AG10803 (cell line): Measurements from ENCODE around the gene PMPCB.
A peak's percentile ranks its signal among the peaks of the same experiment; 100 is the strongest.
"Not testable (repeated sequence)": the region's sequence is repeated elsewhere in the genome, so short reads cannot be mapped to it uniquely, and the experiment has no call there.

Experiments used
- DNase-seq: peaks from one replicate; pipeline ENCODE4 v3.0.0; 2010; ENCODE audit warnings: low read depth
- H3K4me3 ChIP-seq: 2 replicates; pipeline ENCODE4 v1.5.1; 2011; ENCODE audit warnings: mild to moderate bottlenecking, low read length, control low read depth
- TF ChIP-seq, protein P1 (sequence below): conservative IDR thresholded peaks from 2 replicates; pipeline ENCODE4 v1.5.1; 2011; ENCODE audit warnings: mild to moderate bottlenecking, low read length, control low read depth, inconsistent platforms

PMPCB gene, protein sequence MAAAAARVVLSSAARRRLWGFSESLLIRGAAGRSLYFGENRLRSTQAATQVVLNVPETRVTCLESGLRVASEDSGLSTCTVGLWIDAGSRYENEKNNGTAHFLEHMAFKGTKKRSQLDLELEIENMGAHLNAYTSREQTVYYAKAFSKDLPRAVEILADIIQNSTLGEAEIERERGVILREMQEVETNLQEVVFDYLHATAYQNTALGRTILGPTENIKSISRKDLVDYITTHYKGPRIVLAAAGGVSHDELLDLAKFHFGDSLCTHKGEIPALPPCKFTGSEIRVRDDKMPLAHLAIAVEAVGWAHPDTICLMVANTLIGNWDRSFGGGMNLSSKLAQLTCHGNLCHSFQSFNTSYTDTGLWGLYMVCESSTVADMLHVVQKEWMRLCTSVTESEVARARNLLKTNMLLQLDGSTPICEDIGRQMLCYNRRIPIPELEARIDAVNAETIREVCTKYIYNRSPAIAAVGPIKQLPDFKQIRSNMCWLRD

DNA sequence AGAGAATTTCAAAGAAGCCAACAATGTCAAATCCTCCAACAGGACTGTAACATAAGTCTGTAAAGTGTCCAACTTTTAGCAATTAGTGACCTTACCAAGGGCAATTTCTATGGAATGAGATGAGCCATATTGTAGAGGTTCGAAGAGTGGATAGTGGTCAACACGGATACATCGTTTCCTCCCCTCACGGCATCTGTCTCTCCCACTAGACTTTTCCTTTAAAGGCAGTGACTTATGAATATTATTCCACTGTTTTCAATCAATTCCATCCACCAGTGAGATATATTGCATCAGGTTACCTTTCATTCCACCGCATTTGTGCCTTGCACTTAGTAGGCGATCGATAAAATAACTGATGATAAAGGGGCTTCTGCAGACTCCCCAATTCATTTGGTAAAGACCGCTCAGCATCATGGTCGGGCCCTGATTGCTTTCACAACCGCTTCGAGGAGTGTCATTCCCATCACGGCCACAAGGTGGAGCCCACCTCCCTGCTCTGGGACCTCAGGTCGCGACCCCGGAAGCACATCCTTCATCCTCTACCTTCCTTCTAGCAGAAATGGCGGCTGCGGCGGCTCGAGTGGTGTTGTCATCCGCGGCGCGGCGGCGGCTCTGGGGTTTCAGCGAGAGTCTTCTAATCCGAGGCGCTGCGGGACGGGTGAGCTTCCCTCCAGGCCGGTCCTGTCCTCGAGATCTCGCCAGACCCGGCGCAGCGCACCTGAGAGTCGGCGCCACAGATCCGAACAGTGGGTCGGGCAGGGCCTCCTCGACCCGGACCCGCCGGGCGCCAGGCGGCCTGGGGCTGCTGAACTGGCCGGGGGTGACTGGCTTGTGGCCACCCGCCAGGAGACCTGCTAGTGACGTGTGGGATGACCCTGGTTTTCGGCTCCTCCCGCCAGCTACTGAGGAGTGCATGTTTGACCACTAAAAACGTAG is at the start of gene PMPCB:
Gene PMPCB (plus strand): TSS at position 535 of the 936 bp plus-strand sequence. CDS start 25 bp downstream, at position 560.
- TF ChIP-seq, protein P1, sequence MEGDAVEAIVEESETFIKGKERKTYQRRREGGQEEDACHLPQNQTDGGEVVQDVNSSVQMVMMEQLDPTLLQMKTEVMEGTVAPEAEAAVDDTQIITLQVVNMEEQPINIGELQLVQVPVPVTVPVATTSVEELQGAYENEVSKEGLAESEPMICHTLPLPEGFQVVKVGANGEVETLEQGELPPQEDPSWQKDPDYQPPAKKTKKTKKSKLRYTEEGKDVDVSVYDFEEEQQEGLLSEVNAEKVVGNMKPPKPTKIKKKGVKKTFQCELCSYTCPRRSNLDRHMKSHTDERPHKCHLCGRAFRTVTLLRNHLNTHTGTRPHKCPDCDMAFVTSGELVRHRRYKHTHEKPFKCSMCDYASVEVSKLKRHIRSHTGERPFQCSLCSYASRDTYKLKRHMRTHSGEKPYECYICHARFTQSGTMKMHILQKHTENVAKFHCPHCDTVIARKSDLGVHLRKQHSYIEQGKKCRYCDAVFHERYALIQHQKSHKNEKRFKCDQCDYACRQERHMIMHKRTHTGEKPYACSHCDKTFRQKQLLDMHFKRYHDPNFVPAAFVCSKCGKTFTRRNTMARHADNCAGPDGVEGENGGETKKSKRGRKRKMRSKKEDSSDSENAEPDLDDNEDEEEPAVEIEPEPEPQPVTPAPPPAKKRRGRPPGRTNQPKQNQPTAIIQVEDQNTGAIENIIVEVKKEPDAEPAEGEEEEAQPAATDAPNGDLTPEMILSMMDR = peak; percentile 94
- peak within 1 kb of the TSS; percentile 79 for H3K4me3 ChIP-seq

DNA sequence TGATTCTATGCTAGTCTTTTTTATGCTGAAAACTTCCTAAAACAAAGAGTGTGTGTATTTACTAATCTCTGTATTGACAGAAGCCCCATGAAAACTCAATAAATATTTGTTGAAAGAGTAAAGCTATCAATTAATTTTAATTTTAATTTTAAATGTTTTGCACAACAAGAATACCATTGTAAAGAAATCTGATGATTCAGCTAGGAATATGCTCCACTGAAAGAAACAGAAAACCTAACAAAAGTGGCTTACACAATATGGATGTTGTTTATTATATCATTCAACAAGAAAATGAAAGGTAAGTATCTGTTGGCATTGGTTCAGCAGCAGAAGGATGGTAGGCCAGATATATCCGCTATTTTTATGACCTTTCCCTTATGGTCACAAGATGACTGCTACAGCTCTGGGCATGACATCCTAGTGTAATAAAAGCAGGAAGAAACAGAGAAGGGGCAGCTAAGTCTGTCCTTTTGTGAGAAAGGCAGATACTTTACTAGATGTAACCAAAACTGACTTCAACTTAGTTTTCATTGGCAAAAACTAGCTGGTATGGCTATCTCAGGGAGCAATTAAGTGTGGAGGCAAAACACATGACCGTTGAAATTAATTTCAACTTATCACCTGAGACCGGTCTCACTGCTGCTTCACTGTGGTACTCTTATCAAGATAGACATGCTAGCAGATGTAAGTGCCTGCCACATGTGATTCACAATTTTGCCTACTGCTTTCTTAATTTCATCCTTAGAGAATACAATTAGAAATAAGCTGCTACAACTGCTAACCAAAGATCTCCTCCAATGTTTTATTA is 43.3 kb upstream of the PMPCB start:
- DNase-seq = not testable (repeated sequence)

More for the DNA sequence above, at the start of gene PMPCB:
- DNase-seq = peak; percentile 88

DNA sequence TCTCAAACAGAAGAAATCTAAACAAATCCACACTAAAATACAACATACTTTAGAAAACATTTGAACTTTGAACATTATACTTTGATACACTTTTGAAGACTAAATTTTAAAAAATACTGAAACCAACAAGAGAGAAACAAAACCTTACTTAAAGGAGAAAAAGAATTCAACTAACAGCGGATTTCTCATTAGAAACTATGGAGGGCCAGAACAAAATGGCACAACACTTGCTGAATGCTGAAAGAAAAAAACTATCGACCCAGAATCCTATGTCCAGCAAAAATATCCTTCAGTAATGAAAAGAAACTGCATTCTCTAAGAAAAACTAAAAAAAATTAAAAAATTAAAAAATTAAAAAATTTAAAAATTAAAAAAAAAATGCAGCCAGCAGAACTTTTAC is 33.2 kb upstream of the PMPCB start:
- H3K4me3 ChIP-seq, DNase-seq: not testable (repeated sequence)

More for the DNA sequence above, 43.3 kb upstream of the PMPCB start:
- not testable (repeated sequence) for H3K4me3 ChIP-seq

DNA sequence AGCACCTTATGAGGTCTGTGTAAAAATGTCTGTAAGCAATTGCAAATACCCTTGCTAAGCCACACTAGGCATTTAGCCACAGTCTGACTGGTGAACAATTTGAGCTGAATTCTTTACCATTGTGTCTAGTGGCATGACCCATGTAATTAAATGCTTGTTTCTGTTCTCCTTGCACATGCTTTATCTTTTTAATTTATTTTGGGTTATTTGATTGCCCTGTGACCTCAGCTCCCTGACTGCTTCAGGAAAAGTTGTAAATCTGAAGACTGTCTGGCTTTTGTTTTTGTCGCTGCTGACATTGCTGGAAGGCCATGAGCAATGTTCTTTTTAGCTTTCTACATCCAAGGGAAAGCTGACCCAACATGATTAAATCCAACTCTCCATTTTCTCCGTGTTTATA is 31.0 kb upstream of the PMPCB start:
- H3K4me3 ChIP-seq, DNase-seq: not testable (repeated sequence)

DNA sequence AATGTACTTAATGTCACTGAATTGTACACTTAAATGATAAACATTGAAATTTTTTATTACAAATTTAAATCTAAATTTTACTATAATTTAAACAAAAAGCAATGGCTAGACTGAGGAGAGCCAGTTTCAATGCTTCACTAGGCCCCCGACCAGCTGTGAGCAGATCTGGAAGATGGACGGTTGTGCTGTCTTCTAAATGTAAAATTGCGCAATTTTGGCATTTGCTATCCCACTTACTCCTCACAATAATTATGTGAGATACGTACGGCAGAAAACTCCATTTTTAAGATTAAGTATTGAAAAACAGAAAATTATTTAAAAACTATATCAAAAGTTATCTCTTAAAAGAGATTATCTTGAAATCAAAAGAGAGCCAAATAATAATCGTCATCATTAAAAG is 23.9 kb upstream of the PMPCB start:
- not testable (repeated sequence) for DNase-seq, H3K4me3 ChIP-seq

DNA sequence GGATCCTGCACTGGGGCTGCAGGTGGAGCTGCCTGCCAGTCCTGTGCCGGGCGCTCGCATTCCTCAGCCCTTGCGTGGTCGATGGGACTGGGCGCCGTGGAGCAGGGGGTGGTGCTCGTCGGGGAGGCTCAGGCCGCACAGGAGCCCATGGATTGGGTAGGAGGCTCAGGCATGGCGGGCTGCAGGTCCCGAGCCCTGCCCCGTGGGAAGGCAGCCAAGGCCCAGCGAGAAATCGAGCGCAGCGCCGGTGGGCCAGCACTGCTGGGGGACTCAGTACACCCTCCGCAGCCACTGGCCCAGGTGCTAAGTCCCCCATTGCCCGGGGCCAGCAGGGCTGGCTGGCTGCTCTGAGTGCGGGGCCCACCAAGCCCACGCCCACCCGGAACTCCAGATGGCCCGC is 22.4 kb upstream of the PMPCB start:
- H3K4me3 ChIP-seq, DNase-seq: not testable (repeated sequence)

DNA sequence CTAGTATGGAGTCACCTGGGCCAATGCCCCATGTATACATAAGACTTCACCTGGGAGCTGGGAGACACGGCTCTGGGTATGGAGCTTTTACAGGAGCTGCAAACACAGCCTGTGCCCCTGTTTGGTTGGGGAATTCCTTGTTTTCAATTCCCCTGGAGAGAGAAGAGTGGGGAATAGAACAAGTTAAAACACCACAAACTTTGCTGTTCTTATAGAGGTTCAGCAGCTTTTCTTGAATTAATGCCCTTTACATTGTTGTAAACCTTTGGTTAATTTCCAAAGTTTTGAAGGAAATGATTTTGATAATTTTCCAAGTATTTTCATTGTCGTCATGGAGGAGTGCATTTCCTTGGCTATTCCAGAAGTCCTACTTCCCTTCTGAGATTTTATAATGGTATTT is 19.0 kb upstream of the PMPCB start:
- not testable (repeated sequence) for H3K4me3 ChIP-seq, DNase-seq

DNA sequence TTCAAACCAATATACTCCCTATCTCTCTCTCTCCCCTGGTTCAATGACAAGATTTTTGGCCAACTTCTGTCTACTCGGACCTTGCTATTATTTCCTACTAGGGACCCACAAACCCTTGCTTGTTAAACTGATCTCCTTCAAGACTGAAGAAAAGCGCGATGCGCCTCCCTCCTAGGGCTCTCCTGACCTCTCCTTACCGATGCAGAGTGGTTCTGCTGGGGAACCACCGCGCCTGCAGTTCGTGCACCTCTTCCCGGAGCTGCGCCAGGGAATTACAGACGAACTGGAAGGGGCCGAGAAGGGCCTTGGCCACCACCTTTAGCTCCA is 17.6 kb upstream of the PMPCB start:
- peak overlapping the region; percentile 62 for H3K4me3 ChIP-seq
- not testable (repeated sequence) for DNase-seq

DNA sequence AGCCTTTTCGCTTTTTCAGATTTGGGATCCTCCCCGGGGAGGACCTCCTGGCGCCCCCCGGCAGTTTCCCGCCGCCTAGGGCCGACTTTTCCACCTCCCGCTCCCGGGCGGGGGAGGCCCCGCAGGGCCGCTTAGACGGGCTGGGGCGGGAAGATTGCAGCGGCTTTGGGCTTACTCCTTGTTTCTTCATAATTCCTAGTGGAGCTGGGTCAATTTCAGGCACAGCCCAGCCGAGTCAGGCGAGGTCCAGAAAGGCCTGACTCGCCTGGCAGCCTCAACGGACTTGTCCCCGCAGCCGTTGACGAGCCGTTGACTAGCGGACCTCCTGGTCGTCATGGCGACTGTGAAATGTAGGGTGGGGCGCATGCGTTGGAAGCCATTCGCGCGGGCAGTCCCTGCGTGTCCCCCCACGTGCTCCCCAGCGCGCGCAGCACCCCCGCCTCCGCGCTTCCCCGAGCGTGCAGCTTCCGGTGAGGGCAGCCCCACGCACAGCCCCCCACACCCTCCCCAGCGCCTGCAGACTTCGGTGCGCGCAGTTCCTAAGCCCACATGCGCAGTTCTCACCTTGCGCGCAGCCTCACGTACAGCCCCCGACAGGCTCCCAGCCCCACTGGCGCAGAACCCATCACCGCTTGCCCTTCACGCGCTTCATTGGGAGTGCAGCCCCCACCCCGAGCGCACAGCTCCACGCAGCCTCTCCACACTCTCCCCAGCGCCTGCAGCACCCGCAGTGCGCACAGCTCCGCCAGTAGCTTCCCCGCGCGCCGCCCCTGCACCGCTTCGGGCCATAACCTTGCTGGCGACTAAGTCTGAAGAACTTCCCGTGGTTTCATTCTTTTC is 17.1 kb upstream of the PMPCB start:
- peak; percentile 45 for DNase-seq
- peak overlapping the region; percentile 62 for H3K4me3 ChIP-seq

DNA sequence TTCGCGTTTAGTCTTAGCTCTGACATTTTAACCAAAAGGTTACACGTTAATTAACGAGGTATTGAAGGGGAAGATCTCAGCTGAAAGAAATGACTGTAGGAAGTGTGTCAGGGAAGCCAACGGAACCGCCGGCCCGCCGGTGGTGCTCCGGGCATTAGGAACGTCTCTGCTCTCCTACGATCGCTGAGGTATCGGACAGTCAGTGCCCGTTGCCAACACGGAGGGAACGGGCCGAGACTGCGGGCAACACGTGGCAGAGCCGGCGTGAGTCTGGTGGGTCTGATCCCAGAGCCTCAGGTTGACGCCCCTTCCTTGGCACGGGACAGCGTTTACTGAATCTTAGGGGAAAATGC is 16.5 kb upstream of the PMPCB start:
- H3K4me3 ChIP-seq = peak overlapping the region; percentile 62

DNA sequence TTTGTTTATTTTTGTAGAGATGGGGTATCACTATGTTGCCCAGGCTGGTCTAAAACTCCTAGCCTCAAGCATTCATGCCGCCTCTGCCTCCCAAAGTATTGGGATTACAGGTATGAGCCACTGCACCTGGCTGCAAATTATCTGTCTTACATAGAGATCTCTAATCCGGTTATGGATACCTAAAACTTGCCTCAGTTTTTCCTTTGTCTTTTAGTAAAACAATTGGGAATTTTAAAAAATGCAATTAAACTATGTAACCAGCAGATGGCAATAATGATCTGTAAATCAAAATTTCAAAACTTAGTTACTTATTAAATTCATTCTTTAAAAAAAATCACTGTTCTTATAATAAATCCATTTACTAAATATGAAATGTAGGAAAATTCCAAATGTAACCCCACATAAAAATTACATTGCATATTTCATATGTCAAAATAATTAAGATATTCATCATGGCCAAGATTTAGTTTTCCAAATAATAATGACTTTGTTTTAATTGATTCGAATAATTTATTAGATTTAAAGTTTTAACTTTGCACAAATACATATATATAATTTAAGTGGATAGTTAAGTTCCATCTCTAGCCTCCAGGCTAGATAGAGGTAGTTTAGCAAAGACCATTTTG is 14.3 kb upstream of the PMPCB start:
- H3K4me3 ChIP-seq, DNase-seq: not testable (repeated sequence)

More for the DNA sequence above, 16.5 kb upstream of the PMPCB start:
- not testable (repeated sequence) for DNase-seq
